Measurements from ENCODE around the gene A2M.
"Not testable (repeated sequence)": the region's sequence is repeated elsewhere in the genome, so short reads cannot be mapped to it uniquely, and the experiment has no call there.

The A2M gene

DNA sequence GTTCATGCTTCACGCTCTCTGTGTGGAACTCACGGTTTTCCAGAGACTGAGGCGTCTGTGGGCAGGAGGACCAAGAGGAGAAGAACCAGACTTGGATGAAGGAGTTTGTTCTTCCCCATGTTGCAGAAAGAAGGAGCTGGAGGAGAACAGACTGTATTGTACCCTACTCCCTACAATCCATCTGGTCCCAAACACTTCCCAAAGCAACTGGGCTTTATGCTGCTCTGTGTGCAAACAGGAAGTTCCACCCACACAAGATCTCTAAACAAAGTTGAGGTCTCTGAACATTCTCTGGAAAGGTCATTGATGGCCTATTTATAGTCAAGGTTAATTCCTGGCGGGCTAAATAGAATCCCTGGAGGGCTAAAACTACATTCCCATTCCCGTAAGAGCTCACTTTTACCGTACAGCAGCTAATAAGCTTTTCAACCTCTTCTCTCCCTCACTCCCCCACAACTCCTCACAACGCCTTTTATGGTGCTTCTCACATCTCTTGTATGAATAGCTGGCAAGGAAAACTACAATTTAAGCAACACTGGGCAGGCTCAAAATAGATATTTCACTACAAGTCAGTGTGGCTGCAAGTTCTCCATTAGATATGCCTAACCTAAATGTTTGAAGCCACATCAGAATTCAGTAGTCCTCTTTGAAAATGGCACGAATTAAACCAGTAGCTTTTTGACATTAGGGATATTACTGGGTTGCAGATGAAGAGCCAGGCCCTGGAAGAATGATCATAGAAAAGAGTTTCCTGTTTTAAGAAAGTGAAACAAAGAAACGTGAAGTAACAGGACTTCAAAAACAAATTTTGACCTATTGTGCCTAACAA, at the start of gene A2M:
Gene A2M, minus strand, starts transcription at position 189 of the 829 bp plus-strand sequence. Its CDS starts 70 bp downstream, at position 119.
- DNase-seq, result no peak

DNA sequence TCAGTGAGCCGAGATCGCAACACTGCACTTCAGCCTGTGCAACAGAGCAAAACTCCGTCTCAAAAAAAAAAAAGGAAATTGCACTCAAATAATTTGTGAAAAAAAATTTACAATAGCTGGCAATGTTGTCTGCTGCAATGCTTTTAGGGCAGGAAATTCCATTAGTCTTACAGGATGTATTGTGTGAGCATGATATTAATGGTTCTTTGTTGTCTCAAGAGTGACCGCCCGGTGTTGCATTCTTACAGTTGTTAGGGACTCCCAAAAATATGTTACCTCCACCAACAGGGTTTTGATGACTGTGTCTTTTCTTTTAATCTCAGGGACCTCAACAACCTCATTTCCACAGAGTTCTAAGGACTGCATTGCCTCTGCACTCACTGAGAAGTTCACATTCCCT, 47.7 kb upstream of the A2M start:
- DNase-seq, result no peak

DNA sequence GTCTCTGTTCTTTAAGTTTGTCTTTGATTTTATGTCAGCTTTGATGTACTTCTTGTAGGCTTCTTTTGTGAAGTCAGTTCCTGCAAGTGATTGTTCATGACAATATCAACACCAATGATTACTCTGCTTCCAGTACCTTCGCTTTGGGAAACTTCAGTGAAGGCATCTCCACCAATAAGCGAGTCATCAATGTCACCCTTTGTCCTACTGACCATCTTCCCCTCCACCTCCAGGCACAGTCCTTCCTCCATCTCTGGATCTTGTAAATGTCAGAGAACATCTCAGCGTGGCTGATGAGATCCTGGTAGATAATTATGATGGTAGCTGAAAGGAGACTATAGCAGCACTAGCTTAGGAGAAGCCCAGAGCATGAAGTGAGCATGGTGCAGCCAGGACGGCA, 40.4 kb upstream of the A2M start:
- no peak for DNase-seq

DNA sequence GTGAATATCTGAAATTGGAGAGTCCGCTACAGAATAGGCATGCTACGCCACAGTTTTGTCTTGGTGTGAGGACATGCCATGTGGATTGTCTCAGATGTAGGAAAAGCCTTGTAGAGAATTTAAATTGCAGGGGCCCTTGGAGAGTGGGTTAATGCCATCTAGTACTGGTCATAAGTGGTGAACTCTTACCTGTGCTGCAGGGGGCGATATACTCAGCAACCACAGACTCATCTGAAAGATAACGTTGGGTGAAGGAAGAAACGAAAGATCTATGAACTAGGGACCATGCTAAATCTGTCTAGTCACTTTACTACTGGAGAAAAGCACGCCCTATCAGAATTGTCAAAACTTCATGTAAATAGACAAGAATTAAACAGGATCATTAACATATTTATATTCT, 33.7 kb upstream of the A2M start:
- no peak for DNase-seq

DNA sequence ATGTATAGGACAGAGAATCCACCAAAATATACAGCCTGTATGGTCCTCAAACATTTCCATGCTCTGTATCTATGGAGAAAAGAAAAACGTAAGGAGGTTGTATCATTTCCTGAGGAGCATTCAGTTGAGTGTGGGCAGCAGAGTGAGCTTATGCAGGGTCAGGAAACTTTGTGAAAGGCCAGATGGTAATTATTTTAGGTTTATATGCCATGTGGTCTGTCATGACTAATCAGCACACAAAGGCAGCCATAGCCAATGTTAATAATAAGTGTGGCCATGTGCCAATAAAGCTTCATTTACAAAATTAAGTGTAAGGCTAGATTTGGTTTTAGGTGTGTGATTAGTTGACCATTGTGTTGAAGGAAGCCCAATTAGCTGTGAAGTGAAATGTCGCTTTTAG, 33.2 kb upstream of the A2M start:
- DNase-seq, result no peak

DNA sequence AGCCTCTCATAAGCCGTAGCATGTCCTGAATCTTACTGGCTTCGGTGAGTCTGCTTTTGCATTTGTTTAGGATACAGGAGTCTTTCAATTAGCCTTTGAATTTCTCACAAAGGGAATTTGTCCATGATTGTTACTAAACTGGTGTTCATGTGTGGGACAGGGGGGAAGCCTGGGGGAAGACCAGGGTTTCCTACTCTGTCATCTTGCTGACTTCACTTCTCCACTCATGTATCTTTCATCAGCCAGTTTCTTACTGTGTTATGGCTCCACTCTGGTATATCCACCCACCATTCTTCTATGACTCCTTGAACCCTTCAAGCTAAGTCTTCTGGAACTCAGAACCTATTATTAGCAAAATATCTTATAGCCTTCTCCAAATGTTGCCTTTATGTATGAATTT, 31.7 kb upstream of the A2M start:
- DNase-seq, result no peak

DNA sequence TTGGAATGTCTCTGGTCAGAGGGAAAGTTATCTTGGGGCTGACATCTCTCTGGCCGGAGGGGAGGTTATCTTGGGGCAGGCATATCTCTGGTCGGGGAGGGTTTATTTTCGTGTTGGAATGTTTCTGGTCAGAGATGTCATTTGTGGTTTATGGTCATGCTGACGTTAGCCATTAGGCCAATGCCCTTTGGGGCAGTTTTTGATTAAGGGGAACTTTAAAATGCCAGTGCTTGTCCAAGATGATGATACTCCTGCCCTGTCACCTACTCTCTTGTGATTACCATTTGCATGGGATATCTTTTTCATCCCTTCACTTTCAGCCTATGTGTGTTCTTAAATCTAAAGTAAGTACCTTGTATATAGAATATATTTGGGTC, 29.0 kb upstream of the A2M start:
- no peak for DNase-seq

DNA sequence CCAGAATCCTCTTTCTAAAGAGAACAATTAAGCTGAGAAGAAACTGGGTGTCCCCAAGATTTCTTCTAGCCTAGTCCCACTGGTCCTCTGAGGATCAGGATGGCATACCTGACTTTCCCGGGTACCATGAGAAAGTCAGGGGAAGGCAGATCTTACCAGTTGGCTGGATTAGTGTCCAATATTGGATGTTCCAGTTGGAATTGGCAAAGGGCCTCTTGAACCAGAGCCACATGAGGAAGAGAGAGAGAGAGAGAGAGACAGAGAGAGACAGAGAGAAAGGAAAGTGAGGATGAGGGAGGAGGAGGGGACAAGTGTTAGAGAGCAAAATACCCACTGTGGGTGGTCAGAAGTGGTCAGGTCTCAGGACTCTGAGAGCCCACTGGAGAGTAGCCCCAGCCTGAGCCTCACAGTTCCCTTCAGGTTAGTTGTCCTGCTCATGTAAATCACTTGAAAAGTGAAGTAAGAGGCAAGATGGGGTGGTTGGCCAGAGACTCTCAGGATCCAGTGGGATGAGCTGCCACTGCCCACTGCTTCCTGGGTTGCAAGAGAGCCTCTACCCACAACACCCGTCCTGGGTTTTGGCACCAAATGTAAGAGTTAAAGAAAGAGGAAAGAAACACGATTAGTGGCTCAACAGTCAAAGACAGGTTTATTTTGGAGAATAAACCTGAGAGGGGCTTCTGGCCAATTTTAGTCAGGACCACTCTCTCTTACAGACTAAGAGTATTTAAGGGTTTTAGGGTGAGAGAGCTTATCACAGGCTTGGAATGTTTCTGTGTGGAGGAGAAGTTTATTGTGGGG, 28.4 kb upstream of the A2M start:
- no peak for DNase-seq

DNA sequence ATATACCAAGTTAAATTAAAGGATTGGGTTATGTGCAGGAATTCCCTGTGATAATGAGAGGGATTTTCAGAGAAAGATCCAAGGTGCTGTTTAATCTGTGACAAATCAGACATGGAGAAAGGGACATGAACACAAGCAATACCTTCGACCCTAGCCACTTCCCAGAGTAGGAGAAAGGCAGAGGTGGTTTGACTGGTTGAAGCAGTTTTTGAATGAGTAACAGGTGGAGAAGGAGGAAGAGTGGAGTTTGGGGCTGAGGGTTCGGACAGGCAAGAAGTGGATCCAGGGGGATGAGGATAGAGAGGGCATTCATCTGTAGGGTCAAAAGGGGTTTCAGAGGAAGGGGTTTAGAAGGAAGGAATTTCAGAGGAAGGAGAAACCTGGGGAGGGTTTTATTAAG, 27.4 kb upstream of the A2M start:
- DNase-seq, result no peak

DNA sequence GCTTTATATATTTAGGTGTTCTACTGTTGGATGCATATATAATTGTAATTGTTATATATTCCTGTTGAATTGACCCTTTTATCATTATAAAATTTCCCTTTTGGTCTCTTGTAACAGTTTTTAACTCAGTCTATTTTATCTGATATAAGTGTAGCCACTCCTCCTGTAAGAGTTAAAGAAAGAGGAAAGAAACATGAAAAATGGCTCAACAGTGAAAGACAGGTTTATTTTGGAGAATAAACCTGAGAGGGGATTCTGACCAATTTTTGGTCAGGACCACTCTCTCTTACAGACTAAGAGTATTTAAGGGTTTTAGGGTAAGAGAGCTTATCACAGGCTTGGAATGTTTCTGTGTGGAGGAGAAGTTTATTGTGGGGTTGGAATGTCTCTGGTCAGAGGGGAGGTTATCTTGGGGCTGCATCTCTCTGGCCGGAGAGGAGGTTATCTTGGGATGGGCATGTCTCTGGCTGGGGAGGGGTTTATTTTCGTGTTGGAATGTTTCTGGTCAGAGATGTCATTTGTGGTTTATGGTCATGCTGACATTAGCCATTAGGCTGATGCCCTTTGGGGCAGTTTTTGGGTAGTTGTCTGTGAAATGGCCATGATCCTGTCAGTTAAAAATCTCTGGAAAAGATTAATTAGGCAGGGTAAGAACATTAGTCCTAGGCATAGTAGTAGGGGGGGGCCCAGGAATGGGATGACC, 24.0 kb upstream of the A2M start:
- DNase-seq, result not testable (repeated sequence)

DNA sequence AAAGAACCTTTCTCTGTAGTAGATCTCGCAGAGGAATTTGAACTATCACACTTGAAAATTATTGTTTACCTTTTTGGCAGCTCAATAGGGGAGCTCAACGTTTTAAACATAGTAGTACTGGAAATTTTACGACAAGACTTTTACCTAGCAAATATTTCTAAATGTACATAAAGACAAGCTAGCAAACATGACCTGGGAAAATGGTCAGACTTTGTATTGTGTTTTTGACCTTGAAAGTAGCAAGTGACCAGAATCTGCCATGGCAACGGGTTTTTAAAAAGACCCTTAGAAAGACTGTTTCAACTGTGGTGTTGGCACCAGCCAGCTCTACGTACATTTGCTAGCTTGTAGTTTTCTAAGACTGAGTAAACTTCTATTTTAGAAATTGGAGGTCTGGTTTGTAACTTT, 20.2 kb upstream of the A2M start:
- no peak for DNase-seq

DNA sequence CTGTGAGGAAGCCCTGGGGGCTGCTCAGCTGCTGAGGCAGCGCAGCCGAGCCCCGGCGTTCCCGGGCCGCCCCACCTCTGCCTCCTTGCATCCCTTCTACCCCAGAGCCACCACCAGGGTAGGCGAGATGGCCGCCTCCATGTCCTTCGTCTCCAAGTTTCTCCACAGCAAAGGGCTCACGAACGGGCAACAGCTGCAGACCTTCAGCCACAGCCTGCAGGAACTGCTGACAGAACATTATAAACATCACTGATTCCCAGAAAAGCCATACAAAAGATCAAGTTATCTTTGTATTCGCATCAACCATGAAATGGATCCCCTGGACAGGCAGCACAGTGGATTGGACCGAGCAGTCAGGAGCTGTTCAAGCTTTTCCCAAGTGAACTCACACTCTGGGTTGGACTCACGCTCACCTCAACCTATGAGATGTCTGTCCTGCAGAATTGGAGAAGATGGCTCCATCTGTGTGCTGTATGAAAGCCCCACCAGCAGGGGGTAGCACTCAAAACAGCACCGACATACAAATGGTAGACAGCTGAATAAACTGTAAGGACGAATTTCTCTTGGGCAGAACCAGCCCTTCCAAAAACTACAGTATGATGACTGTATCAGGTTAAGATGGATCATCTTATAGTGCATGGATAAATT, 19.4 kb upstream of the A2M start:
- peak; percentile 6 to 7 for DNase-seq

DNA sequence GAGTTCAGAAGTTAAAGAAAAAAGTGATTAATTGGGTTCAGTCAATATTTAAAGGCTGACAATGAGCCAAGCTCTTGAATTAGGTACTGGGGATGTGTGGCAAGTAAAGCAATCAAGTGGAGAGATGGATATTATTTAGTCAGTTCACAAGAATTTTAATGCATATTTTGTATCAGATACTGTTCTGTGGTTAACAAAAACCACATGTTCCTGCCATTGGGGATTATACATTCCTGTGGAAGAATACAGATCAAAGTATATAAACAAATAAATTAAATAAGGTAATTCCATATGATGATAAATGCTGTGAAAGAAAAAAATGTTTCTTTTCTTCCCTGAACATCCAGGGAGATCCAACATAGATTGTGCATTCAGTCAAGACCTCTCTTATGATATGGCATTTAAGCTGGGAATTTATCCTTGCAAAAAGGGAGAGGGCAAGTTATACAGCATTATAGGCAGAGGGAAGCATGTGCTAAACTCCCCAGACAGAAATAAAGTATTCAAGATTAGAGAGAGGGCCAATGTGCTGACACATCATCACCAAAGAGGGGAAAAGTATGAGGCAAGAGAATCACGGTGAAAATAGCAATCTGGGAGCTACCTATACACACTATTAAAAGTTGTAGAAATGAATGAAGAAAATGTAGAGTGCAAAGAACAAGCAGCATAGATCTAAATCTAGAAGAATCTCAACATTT, 17.6 kb upstream of the A2M start:
- DNase-seq, result no peak

DNA sequence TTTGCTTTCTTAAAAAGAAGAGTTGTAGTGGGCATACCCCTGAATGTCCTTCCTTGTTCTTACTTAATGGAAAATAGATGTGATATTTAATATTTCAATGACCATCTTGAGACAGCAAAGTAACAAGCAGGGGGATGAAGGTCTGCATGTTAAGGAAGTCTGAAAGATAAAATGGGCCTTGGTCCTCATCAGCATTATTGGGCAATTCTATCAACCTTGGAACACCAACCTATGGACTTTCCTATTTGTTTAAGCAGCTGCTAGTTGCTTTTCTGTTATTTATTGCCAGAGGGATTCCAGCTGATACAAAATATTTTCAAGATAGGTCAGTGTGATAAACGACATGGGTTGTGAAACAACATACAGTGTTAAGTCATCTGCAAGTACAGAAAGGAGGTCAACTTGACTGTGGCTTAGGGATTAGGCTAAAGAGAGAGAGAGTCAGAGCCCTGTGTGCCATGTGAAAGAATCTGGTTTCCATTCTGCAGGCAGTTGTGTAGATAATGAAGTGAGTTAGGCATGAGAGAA, 16.4 kb upstream of the A2M start:
- DNase-seq, result no peak

DNA sequence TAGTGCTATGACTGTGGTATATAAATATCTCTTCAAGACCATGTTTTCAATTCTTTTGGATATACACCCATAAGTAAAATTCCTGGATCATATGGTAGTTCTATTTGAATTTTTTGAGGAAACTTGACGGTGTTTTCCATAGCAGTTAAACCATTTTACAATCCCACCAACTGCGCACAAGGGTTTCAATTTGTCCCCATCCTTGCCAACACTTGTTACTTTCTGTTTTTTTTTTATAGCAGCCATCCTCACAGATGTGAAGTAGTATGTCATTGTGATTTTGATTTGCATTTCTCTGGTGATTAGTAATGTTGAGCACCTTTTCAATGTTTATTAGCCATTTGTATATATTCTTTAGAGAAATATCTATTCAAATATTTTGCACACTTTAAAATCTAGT, 14.5 kb upstream of the A2M start:
- no peak for DNase-seq

DNA sequence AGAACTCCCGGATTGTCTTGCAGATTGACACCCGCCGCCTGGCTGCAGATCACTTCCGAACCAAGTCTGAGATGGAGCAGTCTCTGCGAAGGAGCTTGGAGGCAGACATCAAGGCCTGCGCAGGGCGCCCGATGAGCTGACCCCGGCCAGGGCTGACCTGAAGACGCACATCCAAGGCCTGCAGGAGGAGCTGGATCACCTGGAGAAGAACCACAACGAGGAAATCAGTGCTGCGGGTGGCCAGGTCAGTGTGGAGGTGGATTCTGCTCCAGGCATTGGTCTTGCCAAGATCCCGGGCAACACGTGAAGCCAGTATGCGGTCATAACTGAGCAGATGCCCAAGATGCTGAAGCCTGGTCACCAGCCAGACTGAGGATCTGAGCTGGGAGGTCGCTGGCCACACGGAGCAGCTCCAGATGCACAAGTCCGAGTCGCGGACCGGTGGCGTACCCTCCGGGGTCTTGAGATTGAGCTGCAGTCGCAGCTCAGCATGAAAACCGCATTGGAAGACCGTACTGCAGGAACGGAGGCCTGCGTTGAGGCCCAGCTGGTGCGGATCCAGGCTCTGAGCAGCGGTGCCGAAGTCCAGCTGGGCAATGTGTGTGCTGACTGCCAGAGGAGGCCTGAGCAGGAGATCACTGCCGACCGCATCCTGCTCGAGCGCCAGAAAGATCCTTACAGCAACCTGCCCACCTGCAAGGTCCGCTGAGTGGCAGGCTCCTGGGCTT, 12.4 kb upstream of the A2M start:
- no peak for DNase-seq

DNA sequence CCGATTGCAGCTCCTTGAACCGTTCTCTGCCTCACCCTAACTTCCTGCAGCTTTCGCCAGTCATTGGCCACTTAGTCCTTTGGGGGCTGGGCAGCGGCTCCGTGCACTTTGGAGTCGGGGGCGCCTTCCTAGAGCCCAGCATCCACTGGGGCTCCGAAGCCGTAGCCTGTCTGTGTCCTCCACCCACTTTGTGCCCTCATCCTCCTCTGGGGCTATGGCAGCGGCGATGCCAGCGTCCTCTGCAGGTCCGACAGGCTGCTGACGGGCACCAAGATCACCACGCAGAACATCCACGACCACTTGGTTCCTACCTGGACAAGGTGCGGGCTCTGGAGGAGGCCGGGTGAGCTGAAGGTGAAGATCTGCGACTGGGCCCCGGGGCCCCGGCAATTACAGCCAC, 11.8 kb upstream of the A2M start:
- no peak for DNase-seq

DNA sequence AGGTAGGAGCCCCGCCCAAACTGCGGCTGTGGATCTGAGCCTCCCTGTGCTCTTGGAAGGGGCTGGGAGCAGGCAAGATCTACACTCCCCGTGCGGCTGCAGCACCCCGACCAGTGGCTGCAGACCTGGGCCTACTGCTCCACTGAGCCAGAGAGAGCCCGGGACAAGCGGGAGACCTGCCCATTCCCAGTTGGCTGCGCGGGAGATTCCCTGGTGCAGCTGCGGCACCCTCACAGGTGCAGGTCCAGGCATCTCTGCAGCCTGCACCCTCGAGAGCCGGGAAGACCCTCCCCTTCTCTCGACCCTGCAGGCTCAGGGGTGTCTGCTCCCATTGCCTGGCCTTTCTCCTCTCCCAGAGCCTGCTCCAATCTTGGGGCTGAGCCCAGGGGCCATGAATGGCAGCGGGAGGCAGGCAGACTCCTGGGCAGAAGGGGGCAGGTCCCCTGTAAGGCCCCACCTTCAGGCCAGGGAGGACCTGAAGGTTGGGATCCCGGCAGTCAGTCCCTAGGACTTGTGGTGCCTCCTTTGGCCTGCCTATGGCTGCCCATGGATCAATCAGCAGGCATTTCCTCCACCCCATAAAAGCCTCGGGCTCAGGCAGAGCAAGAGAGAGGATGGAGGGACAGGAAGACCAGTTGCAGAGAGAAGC, 8.8 kb upstream of the A2M start:
- DNase-seq, result no peak

DNA sequence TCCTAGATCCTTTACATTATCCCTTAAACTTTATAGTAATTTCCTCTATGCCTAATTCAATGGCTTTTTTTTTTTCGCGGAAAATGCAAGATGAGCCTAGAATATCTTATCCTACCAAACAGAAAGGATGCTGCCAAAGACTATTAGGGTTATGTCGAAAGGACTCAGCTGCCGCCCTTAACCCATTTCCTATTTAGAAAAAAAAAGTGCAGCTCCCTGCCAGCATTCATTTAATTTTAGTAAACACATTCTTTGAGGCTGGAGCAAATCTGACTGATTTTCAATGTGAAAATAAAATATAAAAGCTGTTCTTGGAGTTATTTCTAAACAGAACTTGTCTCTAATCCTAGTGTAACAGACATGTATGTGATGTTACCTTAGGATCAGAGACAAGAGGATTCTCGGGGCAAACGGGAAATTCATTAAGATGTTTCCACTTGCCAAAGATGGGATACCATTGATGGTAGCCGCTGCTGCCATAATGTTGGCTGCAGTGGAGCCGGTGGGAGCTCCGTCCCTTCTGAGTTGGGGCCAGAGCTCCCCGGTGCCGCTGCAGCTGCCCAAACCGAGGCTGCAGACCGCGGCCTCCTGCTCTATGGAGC, 8.2 kb upstream of the A2M start:
- DNase-seq, result no peak

DNA sequence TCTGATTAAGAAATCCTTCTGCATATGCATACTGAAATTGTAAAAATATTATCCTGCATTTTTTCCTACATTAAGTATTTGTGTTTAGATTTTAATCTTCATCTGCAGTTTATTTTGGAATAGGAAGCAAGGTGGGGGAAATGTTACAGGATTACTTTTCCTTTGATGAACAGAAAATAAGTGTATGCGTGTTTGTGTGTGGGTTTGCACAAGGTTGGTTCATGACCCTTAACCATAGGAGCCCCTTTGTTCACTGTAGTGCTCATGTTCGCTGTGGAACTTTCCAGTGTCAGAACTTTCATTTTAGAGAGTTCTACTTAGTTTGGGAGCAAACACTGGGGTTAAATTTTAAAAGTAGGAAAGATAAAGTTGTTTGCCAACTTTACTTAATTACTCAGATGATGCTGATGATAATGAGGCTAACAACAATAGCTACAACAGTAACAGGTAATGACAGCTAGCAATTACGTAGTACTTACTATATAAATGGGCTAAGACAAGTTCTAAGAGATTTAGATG, 6.4 kb upstream of the A2M start:
- no peak for DNase-seq

All from stimulated activated CD4-positive, alpha-beta T cell treated with anti-CD3 and anti-CD28 coated beads, Interleukin-2, amount 100 ng/mL, for 48 hours (primary cell).